Hepatocyte (in vitro differentiated cells): ENCODE data around the gene FN1. TPM values are rescaled to one million over a fixed set of nuclear protein-coding genes. Genes with fewer than 3 reads are reported as not detected.

Experiments used
- DNase-seq: peaks from one replicate; pipeline ENCODE4 v3.0.0-alpha.2; 2016; ENCODE audit warnings: low spot score
- H2AFZ ChIP-seq: fragments of 200-600 bp; sonication (generic); 2 replicates; pipeline ENCODE4 v1.6.0; 2016; ENCODE audit warnings: antibody characterized with exemption, mild to moderate bottlenecking
- H3K27ac ChIP-seq: fragments of 200-600 bp; sonication (generic); 2 replicates; pipeline ENCODE4 v1.5.1; 2016; ENCODE audit warnings: mild to moderate bottlenecking
- H3K27me3 ChIP-seq: fragments of 200-600 bp; sonication (generic); 2 replicates; pipeline ENCODE4 v1.6.1; 2016
- H3K36me3 ChIP-seq: fragments of 200-600 bp; sonication (generic); replicated peaks from 2 replicates; pipeline ENCODE4 v1.5.1; 2016; ENCODE audit warnings: low read depth; ENCODE audit not compliant: insufficient read depth
- H3K4me1 ChIP-seq: fragments of 200-600 bp; sonication (generic); 2 replicates; pipeline ENCODE4 v1.5.1; 2016; ENCODE audit warnings: mild to moderate bottlenecking, moderate library complexity; ENCODE audit not compliant: insufficient read depth
- H3K4me2 ChIP-seq: fragments of 200-600 bp; sonication (generic); 2 replicates; pipeline ENCODE4 v1.6.0; 2016
- H3K4me3 ChIP-seq: fragments of 200-600 bp; sonication (generic); 2 replicates; pipeline ENCODE4 v1.5.1; 2016; ENCODE audit warnings: mild to moderate bottlenecking
- H3K79me2 ChIP-seq: fragments of 200-600 bp; sonication (generic); 2 replicates; pipeline ENCODE4 v1.6.0; 2017; ENCODE audit warnings: mild to moderate bottlenecking
- H3K9me2 ChIP-seq: fragments of 200-600 bp; sonication (generic); replicated peaks from 2 replicates; pipeline ENCODE4 v1.6.0; 2017; ENCODE audit warnings: mild to moderate bottlenecking; ENCODE audit not compliant: insufficient read depth
- H3K9me3 ChIP-seq: fragments of 200-600 bp; sonication (generic); 2 replicates; pipeline ENCODE4 v1.5.1; 2016; ENCODE audit warnings: low read depth, mild to moderate bottlenecking
- H4K20me1 ChIP-seq: fragments of 200-600 bp; sonication (generic); 2 replicates; pipeline ENCODE4 v1.6.0; 2016; ENCODE audit warnings: mild to moderate bottlenecking; ENCODE audit not compliant: insufficient read depth, poor library complexity, severe bottlenecking
- EZH2 ChIP-seq: fragments of 200-600 bp; sonication (generic); IDR thresholded peaks from 2 replicates; pipeline ENCODE4 v1.6.1; 2016; ENCODE audit warnings: antibody characterized with exemption, mild to moderate bottlenecking, borderline replicate concordance
- EZH2phosphoT487 ChIP-seq: fragments of 200-600 bp; sonication (generic); IDR thresholded peaks from one replicate; pipeline ENCODE4 v1.6.1; 2018; ENCODE audit warnings: antibody characterized with exemption, mild to moderate bottlenecking, low read depth, moderate library complexity; ENCODE audit not compliant: unreplicated experiment, severe bottlenecking
- WGBS: methylation state at CpG from one replicate; pipeline ENCODE4 v1.1.6; 2016; ENCODE audit warnings: low lambda C conversion rate; ENCODE audit errors: missing lambda C conversion rate; 5-methylcytosine and 5-hydroxymethylcytosine counted together
- polyA plus RNA-seq: library from polyadenylated mRNA; unstranded; fragments of >200 nt; fragmentation: Nextera tagmentation; extraction: Ambion mirVana; gene quantifications from 2 replicates; pipeline ENCODE4 v1.2.1, GENCODE V29; 2016
- total RNA-seq: library from RNA; depleted of rRNA; stranded (reverse); fragments of >200 nt; gene quantifications from 2 replicates; pipeline ENCODE4 v1.2.3, GENCODE V29; 2014
- TF ChIP-seq, protein P1 (sequence below): fragments of 200-600 bp; sonication (generic); IDR thresholded peaks from 2 replicates; pipeline ENCODE4 v1.5.1; 2016; ENCODE audit warnings: antibody characterized with exemption, mild to moderate bottlenecking; ENCODE audit not compliant: poor library complexity

Gene FN1
- total and polyA plus RNA-seq, 2 experiments from 2014 or later: 1,650 to 3,020 TPM

DNA sequence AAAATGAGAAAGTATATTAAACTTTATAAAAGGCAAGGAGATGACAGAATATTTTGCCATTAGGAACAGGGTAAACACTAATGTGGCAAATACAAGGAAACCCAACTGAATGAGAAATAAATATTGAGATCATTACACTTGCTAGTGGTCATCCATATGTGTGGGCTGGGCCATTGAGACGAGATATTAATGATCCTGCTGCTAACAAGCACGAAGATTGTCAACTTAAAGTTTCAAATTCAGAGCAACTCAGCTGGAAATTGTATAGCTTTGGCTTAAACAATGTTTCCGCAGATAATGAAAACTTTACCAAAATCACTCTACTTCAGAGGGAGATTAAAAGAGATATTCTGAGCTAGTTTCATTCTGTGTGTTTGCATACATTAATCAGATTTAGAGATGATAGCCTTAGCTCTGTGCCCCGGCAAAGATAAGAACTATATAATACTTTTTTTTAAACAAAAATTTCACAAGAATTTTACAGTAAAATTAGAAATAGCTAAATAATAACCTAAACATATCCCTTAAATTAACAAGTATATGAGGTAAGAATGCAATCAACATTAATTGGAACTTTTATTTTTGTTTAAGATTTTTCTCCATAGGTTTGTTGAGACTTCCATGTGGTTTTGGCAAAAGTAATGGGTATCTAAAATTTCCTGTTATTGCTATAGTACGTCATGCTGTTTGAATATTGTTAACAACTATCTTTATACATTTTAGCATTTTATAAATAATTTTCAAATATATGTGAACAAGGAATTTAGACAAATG, 40.0 kb downstream of the FN1 start:
- TF ChIP-seq, protein P1, sequence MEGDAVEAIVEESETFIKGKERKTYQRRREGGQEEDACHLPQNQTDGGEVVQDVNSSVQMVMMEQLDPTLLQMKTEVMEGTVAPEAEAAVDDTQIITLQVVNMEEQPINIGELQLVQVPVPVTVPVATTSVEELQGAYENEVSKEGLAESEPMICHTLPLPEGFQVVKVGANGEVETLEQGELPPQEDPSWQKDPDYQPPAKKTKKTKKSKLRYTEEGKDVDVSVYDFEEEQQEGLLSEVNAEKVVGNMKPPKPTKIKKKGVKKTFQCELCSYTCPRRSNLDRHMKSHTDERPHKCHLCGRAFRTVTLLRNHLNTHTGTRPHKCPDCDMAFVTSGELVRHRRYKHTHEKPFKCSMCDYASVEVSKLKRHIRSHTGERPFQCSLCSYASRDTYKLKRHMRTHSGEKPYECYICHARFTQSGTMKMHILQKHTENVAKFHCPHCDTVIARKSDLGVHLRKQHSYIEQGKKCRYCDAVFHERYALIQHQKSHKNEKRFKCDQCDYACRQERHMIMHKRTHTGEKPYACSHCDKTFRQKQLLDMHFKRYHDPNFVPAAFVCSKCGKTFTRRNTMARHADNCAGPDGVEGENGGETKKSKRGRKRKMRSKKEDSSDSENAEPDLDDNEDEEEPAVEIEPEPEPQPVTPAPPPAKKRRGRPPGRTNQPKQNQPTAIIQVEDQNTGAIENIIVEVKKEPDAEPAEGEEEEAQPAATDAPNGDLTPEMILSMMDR: no peak
- TF ChIP-seq EZH2phosphoT487: no peak
- no peak for TF ChIP-seq EZH2
- no peak for DNase-seq
- Histone ChIP-seq H3K4me1 (no peaks in the 10 kb centered on the region), H3K9me3 (no peaks in the 10 kb centered on the region), H2AFZ (no peak overlapping the region), H3K27me3 (no peaks in the 10 kb centered on the region), H3K4me3 (no peak overlapping the region), H4K20me1 (no peaks in the 10 kb centered on the region), H3K79me2 (no peaks in the 10 kb centered on the region), H3K27ac (no peak overlapping the region), H3K4me2 (no peak overlapping the region), H3K36me3 (peaks cover 4% of the 10 kb centered on the region), H3K9me2 (no peaks in the 10 kb centered on the region)
- WGBS: 65% methylated on average over 5 of the region's 5 CpGs

DNA sequence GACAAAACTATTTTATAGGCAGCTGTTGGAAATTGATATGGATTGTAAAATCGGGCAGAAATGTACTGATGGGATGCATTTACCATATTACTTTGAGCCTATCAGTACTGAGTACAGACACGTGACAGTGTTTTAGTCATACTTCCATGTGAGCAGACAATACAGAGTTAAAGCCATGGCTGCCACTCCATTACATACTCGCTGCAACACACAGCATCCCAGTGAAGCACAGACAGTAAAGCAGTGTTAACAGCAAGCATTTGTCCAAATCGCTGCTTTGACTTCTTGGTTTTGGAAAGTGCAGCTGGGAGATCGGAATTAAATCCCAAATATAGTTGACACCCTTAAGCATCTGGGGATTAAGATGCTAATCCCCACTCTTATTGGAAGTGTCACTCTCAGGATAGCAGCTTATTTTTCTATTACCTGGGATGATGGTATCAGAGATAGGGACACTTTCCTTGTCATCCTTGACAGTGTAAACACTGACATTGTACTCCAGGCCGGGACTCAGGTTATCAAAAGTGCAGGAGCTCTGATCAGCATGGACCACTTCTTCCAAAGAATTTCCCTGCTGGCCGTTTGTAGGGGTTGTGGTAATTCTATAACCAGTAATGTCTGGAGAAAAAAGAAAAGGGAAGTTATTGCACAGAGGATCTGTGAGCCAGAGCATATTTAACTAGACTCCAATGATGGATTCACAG, 41.6 kb downstream of the FN1 start:
- Histone ChIP-seq H3K4me1 (no peaks in the 10 kb centered on the region), H3K36me3 (peaks cover 2% of the 10 kb centered on the region), H3K27me3 (no peaks in the 10 kb centered on the region), H3K4me2 (no peak overlapping the region), H3K9me2 (no peaks in the 10 kb centered on the region), H3K9me3 (no peaks in the 10 kb centered on the region), H4K20me1 (no peaks in the 10 kb centered on the region), H3K79me2 (no peaks in the 10 kb centered on the region), H3K27ac (no peak overlapping the region), H2AFZ (no peak overlapping the region), H3K4me3 (no peak overlapping the region)
- WGBS: 75% methylated on average over 7 of the region's 7 CpGs
- TF ChIP-seq, protein P1: no peak
- no peak for DNase-seq

DNA sequence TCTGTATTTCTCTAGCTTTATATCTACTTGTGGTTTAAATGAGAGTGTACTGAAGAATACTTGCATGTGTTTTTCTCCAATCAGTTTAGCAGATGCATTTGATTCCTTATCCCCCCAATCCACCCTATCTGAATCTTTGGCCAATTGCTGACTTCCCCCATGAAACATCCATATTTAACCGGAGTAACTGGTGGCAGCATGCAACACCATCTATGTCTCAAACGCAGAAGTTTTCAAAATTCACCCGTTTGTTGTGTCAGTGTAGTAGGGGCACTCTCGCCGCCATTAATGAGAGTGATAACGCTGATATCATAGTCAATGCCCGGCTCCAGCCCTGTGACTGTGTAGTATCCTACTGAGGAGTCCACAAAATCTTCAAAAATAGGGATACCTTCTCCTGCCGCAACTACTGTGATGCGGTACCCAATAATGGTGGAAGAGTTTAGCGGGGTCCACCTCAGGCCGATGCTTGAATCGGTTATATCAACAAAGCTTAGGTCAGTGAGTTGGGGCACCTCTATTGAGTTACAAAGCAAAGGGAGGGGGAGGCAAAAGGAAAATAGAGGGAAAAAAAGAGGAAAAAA, 43.1 kb downstream of the FN1 start:
- DNase-seq: no peak
- Histone ChIP-seq H3K36me3 (no peaks in the 10 kb centered on the region), H2AFZ (no peak overlapping the region), H3K27me3 (no peaks in the 10 kb centered on the region), H3K27ac (no peak overlapping the region), H3K79me2 (no peaks in the 10 kb centered on the region), H3K4me3 (no peak overlapping the region), H3K4me1 (no peaks in the 10 kb centered on the region), H3K4me2 (no peak overlapping the region), H4K20me1 (no peaks in the 10 kb centered on the region), H3K9me2 (no peaks in the 10 kb centered on the region), H3K9me3 (no peaks in the 10 kb centered on the region)
- no peak for TF ChIP-seq EZH2
- TF ChIP-seq, protein P1: no peak
- no peak for TF ChIP-seq EZH2phosphoT487
- WGBS: 96% methylated on average over 12 of the region's 12 CpGs
